ENCODE results near the gene EIF2S3B. TPM values are rescaled to one million over a fixed set of nuclear protein-coding genes. Genes with fewer than 3 reads are reported as not detected.

The EIF2S3B gene
- total RNA-seq, 4 donors from 2014 or later = 0.31 TPM; not detected in 3

DNA sequence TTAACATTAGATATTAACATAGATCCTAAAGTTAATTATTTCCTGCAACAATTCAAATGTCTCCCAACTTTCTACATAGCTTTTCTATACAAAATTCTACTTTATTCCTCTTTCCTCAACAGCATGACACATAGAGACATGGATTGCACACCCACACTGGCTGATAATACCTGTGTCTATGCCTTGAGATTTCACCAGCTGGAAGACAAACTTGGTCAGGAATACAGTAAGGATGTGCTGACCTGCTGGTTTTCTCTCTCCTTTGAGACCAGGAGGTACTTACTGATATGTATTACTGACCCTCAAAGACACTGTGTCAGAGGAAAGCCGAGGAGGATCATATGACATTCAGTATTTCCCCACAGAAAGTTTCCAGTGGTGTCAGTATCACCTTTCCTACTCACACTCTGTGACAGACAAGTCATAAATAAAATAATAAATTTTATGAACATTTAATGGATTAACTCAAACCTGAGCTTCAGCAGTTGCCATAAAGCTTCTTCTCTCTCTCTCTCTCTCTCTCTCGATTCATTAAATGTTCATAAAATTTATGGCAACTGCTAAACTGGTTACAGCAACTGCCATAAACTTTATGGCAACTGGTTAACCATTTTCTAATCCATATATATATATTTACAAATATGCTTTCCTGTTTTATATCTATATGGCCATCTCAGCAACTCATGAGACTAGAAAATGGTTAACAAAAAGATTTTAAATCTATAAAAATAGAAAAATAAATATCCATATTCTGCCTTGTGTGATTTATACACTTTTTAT lies 22.7 kb downstream of the EIF2S3B start:
- H3K27me3 ChIP-seq = no peaks in the 10 kb centered on the region
- H3K27ac ChIP-seq = no peak overlapping the region
- no peaks in the 10 kb centered on the region for H3K4me1 ChIP-seq
- no peaks in the 10 kb centered on the region for H3K36me3 ChIP-seq
- no peak overlapping the region for H3K4me3 ChIP-seq
- DNase-seq = no peak
- in situ Hi-C loops (cut with MboI; ENCODE audit: low sequenced_read_pairs in 4 of 4) (no loop called here), intact Hi-C loops (cut with DNase I; ENCODE audit: low total_unique reads) (no loop called here)
- ATAC-seq = no peak
- TF ChIP-seq, protein P1, sequence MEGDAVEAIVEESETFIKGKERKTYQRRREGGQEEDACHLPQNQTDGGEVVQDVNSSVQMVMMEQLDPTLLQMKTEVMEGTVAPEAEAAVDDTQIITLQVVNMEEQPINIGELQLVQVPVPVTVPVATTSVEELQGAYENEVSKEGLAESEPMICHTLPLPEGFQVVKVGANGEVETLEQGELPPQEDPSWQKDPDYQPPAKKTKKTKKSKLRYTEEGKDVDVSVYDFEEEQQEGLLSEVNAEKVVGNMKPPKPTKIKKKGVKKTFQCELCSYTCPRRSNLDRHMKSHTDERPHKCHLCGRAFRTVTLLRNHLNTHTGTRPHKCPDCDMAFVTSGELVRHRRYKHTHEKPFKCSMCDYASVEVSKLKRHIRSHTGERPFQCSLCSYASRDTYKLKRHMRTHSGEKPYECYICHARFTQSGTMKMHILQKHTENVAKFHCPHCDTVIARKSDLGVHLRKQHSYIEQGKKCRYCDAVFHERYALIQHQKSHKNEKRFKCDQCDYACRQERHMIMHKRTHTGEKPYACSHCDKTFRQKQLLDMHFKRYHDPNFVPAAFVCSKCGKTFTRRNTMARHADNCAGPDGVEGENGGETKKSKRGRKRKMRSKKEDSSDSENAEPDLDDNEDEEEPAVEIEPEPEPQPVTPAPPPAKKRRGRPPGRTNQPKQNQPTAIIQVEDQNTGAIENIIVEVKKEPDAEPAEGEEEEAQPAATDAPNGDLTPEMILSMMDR (IDR thresholded peaks at IDR 0.05 in 4 of 5, conservative IDR thresholded peaks at IDR 0.05 in 1 of 5) = no peak
- TF ChIP-seq POLR2A (IDR thresholded peaks at IDR 0.05) = no peak
- H3K9me3 ChIP-seq = no peaks in the 10 kb centered on the region

DNA sequence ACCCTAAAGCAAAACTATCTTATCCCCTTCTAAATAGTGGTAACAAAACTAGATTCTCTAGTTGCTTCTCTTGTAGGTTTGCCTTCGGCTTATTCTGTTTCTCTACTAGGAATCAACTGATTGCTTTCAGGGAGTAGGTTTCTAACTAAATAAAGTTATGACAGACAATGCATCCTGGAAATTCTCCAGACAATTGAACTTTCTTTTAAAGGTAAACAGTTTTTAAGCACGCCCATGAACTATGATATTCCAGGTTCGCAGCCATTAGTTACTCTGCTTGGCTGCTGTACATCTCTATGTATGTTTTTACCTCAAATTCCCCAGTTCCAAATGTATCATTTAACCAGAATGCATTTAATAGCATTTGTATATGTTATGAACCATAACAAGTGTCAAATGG lies 23.9 kb downstream of the EIF2S3B start:
- no peak for TF ChIP-seq POLR2A (IDR thresholded peaks at IDR 0.05)
- TF ChIP-seq, protein P1 (IDR thresholded peaks at IDR 0.05 in 4 of 5, conservative IDR thresholded peaks at IDR 0.05 in 1 of 5) = no peak

DNA sequence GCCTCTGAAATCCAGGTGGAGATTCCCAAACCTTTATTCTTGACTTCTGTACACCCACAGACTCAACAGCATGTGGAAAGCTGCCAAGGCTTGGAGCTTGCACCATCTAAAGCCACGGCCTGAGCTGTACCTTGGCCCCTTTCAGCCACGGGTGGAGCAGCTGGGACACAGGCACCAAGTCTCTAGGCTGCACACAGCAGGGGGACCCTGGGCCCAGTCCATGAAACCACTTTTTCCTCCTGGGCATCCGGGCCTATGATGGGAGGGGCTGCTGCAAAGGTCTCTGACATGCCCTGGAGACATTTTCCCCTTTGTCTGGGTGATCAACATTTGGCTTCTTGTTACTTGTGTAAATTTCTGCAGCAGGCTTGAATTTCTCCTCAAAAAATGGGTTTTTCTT lies 32.0 kb downstream of the EIF2S3B start:
- H3K9me3 ChIP-seq = no peaks in the 10 kb centered on the region
- no peaks in the 10 kb centered on the region for H3K27me3 ChIP-seq
- H3K4me1 ChIP-seq = no peaks in the 10 kb centered on the region
- H3K4me3 ChIP-seq = no peak overlapping the region
- ATAC-seq = no peak
- H3K36me3 ChIP-seq = no peaks in the 10 kb centered on the region
- intact Hi-C loops (cut with DNase I; ENCODE audit: low total_unique reads) = no loop called here
- H3K27ac ChIP-seq = no peak overlapping the region
- TF ChIP-seq POLR2A (IDR thresholded peaks at IDR 0.05) = no peak
- TF ChIP-seq, protein P1 (IDR thresholded peaks at IDR 0.05 in 4 of 5, conservative IDR thresholded peaks at IDR 0.05 in 1 of 5) = no peak
- in situ Hi-C loops (cut with MboI; ENCODE audit: low sequenced_read_pairs in 4 of 4) = no loop called here
- DNase-seq = no peak

More for the DNA sequence above, 23.9 kb downstream of the EIF2S3B start:
- intact Hi-C loops (cut with DNase I; ENCODE audit: low total_unique reads) (no loop called here), in situ Hi-C loops (cut with MboI; ENCODE audit: low sequenced_read_pairs in 4 of 4) (no loop called here)
- no peaks in the 10 kb centered on the region for H3K9me3 ChIP-seq
- no peak for ATAC-seq
- no peak for DNase-seq
- no peak overlapping the region for H3K27ac ChIP-seq
- H3K4me1 ChIP-seq = no peaks in the 10 kb centered on the region
- H3K36me3 ChIP-seq = no peaks in the 10 kb centered on the region
- no peaks in the 10 kb centered on the region for H3K27me3 ChIP-seq
- H3K4me3 ChIP-seq = no peak overlapping the region

DNA sequence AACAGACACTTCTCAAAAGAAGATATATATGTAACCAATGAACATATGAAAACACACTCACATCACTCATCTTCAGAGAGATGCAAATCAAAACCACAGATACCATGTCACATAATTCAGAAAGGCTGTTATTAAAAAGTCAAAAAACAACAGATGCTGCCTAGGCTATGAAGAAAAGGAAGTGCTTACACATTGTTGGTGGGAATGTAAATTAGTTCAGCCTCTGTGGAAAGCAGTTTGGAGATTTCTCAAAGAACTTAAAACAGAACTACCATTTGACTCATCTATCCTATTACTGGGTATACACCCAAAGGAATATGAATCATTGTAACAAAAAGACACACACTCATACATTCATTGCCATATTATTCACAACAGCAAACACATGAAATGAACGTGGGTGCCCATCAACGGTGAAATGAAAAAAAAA lies 35.1 kb downstream of the EIF2S3B start:
- Histone ChIP-seq H3K27ac (no peak overlapping the region), H3K4me1 (no peaks in the 10 kb centered on the region), H3K9me3 (no peaks in the 10 kb centered on the region), H3K4me3 (no peak overlapping the region), H3K36me3 (no peaks in the 10 kb centered on the region), H3K27me3 (no peaks in the 10 kb centered on the region)
- no peak for TF ChIP-seq POLR2A (IDR thresholded peaks at IDR 0.05)
- TF ChIP-seq, protein P1 (IDR thresholded peaks at IDR 0.05 in 4 of 5, conservative IDR thresholded peaks at IDR 0.05 in 1 of 5) = no peak
- DNase-seq = no peak
- intact Hi-C loops (cut with DNase I; ENCODE audit: low total_unique reads) = no loop called here
- in situ Hi-C loops (cut with MboI; ENCODE audit: low sequenced_read_pairs in 4 of 4) = no loop called here
- no peak for ATAC-seq

Measured in gastrocnemius medialis (tissue), 4 donors.